Measurements from ENCODE around the gene GAB2. TPM values are rescaled to one million over a fixed set of nuclear protein-coding genes. Genes with fewer than 3 reads are reported as not detected.

GAB2 gene
- total and polyA plus RNA-seq, 12 donors, result 2.4 to 22.4 (median 16.2) TPM

GRCh38 chr11:78216021-78216420, 201.6 kb downstream of the GAB2 start:
- DNase-seq, result peak in 2 of 7 donors; percentile 8 to 25
- H3K27me3 ChIP-seq, result no peaks in the 10 kb centered on the region
- intact Hi-C loops (cut with DNase I), result loop anchor here in 1 of 2 donors (10.0 kb wide), 1 partner anchor 349 kb away; no protein-coding TSS in a partner anchor
- peaks cover 0 to 10% of the 10 kb centered on the region in 2 donors for H3K4me1 ChIP-seq (replicated peaks in 1 of 2)
- H3K4me3 ChIP-seq, result no peak overlapping the region
- 93 to 96% (median 95%) methylated on average over 3 of the region's 3 CpGs for WGBS, 4 donors
- TF ChIP-seq POLR2A (IDR thresholded peaks at IDR 0.05) (no peak), CTCF (IDR thresholded peaks at IDR 0.05) (no peak)
- no peaks in the 10 kb centered on the region for H3K9me3 ChIP-seq (replicated peaks in 1 of 3)
- H3K36me3 ChIP-seq (replicated peaks in 1 of 2), result peaks cover 0 to 73% of the 10 kb centered on the region in 2 donors
- H3K27ac ChIP-seq, result no peak overlapping the region

GRCh38 chr11:78214331-78215194, 203.1 kb downstream of the GAB2 start:
- WGBS, 4 donors, result 81 to 93% (median 83%) methylated on average over 6 to 12 of the region's 12 CpGs
- H3K27ac ChIP-seq, result no peak overlapping the region
- peak in 2 of 7 donors; percentile 10 to 44 for DNase-seq

GRCh38 chr11:78213526-78214330, 203.9 kb downstream of the GAB2 start:
- TF ChIP-seq POLR2A (IDR thresholded peaks at IDR 0.05), result no peak
- TF ChIP-seq CTCF (IDR thresholded peaks at IDR 0.05), result no peak
- Histone ChIP-seq H3K4me1 (replicated peaks in 1 of 2) (peaks cover 0 to 10% of the 10 kb centered on the region in 2 donors), H3K4me3 (no peak overlapping the region), H3K9me3 (replicated peaks in 1 of 3) (no peaks in the 10 kb centered on the region), H3K36me3 (replicated peaks in 1 of 2) (peaks cover 0 to 73% of the 10 kb centered on the region in 2 donors), H3K27ac (peak overlapping the region in 3 of 5 donors; percentile 10 to 76 (median 75)), H3K27me3 (no peaks in the 10 kb centered on the region)
- 78 to 86% (median 80%) methylated on average over 5 to 8 of the region's 8 CpGs for WGBS, 4 donors
- intact Hi-C loops (cut with DNase I), result loop anchor here in 1 of 2 donors (10.0 kb wide), 1 partner anchor 351 kb away; no protein-coding TSS in a partner anchor
- DNase-seq, result peak in 2 of 7 donors; percentile 19 to 51

More at GRCh38 chr11:78214331-78215194, 203.1 kb downstream of the GAB2 start:
- Histone ChIP-seq H3K36me3 (replicated peaks in 1 of 2) (peaks cover 0 to 73% of the 10 kb centered on the region in 2 donors), H3K4me1 (replicated peaks in 1 of 2) (peaks cover 0 to 10% of the 10 kb centered on the region in 2 donors), H3K4me3 (no peak overlapping the region), H3K27me3 (no peaks in the 10 kb centered on the region), H3K9me3 (replicated peaks in 1 of 3) (no peaks in the 10 kb centered on the region)
- intact Hi-C loops (cut with DNase I), result loop anchor here in 1 of 2 donors (10.0 kb wide), 1 partner anchor 350 kb away; no protein-coding TSS in a partner anchor
- TF ChIP-seq POLR2A (IDR thresholded peaks at IDR 0.05) (no peak), CTCF (IDR thresholded peaks at IDR 0.05) (no peak)

Measured in adrenal gland (tissue), 12 donors.